Spleen (tissue), 11 donors: Measurements from ENCODE around the gene TACSTD2. TPM values are rescaled to one million over a fixed set of nuclear protein-coding genes. Genes with fewer than 3 reads are reported as not detected.

Experiments
- DNase-seq: peaks from one replicate; pipeline ENCODE4 v3.0.0-alpha.2; 2020
- H3K27ac ChIP-seq, 8 donors: fragments of 200-600 bp; sonication (generic) in 7 of 8; 1 replicate in 4 of 8; 2 replicates in 4 of 8; pipeline versions ENCODE4 v1.5.0 to v1.8.0; 2016 to 2021; ENCODE audit warnings: inconsistent platforms in 4 of 8, mild to moderate bottlenecking in 4 of 8, moderate library complexity in 1 of 8
- H3K27me3 ChIP-seq, 7 donors: fragments of 200-600 bp; sonication (generic) in 6 of 7; replicated peaks in 1 of 7; 1 replicate in 4 of 7; 2 replicates in 3 of 7; pipeline versions ENCODE4 v1.5.0 to v1.8.0; 2016 to 2021; ENCODE audit warnings: inconsistent platforms in 3 of 7, mild to moderate bottlenecking in 1 of 7
- H3K36me3 ChIP-seq, 6 donors: fragments of 200-600 bp; sonication (generic) in 5 of 6; 1 replicate in 4 of 6; 2 replicates in 2 of 6; pipeline versions ENCODE4 v1.5.0 to v1.8.0; 2016 to 2021; ENCODE audit warnings: inconsistent platforms in 2 of 6
- H3K4me1 ChIP-seq, 6 donors: fragments of 200-600 bp; sonication (generic) in 5 of 6; 1 replicate in 3 of 6; 2 replicates in 3 of 6; pipeline versions ENCODE4 v1.5.0 to v1.8.0; 2016 to 2021; ENCODE audit warnings: inconsistent platforms in 3 of 6
- H3K4me3 ChIP-seq, 8 donors: fragments of 200-600 bp; sonication (generic) in 7 of 8; 1 replicate in 4 of 8; 2 replicates in 4 of 8; pipeline versions ENCODE4 v1.5.0 to v1.8.0; 2016 to 2021; ENCODE audit warnings: inconsistent platforms in 4 of 8, mild to moderate bottlenecking in 4 of 8, moderate library complexity in 2 of 8
- H3K9me3 ChIP-seq, 8 donors: fragments of 200-600 bp; sonication (generic) in 7 of 8; 1 replicate in 4 of 8; 2 replicates in 4 of 8; pipeline versions ENCODE4 v1.5.0 to v1.8.0; 2016 to 2021; ENCODE audit warnings: inconsistent platforms in 4 of 8
- CTCF ChIP-seq, 11 experiments: fragments of 200-600 bp in 7 of 11; fragments of 450-650 bp in 4 of 11; sonication (generic) in 4 of 11; IDR thresholded peaks in 8 of 11; conservative IDR thresholded peaks in 3 of 11; 1 replicate in 7 of 11; 2 replicates in 4 of 11; pipeline versions ENCODE4 v1.4.0 to v1.8.0; 2016 to 2021; ENCODE audit warnings: antibody characterized with exemption in 11 of 11, inconsistent platforms in 4 of 11, mild to moderate bottlenecking in 1 of 11
- POLR2A ChIP-seq, 3 donors: fragments of 450-650 bp; IDR thresholded peaks; one replicate each; pipeline ENCODE4 v1.5.1; 2017; ENCODE audit warnings: antibody characterized with exemption in 3 of 3, mild to moderate bottlenecking in 1 of 3
- POLR2AphosphoS5 ChIP-seq, 3 donors: sonication (generic); formaldehyde crosslinking; IDR thresholded peaks; one replicate each; pipeline ENCODE4 v1.5.1; 2017; ENCODE audit warnings: antibody characterized with exemption in 3 of 3
- WGBS, 5 donors: extraction: QIAGEN DNeasy Blood & Tissue Kit in 3 of 5; methylation state at CpG; one replicate each; pipeline versions ENCODE4 v1.1.5 to v1.1.7; 2013 to 2018; 5-methylcytosine and 5-hydroxymethylcytosine counted together
- intact Hi-C: fragments of 100-400 bp; cut with DNase I; formaldehyde crosslinking; loops from one replicate; pipeline ENCODE4 v1.15.0; 2023; ENCODE audit warnings: low total_unique reads
- polyA plus RNA-seq, 3 donors: library from polyadenylated mRNA; stranded (reverse); fragments of 200-250 nt; gene quantifications; one replicate each; pipeline ENCODE4 v1.2.1, GENCODE V29; 2013
- total RNA-seq, 7 donors: library from RNA; depleted of rRNA in 3 of 7; stranded (reverse); fragments of >200 nt in 3 of 7; fragmentation: NEBNext Ultra II Directional in 4 of 7; extraction: Animal tissue kit (Norgen Biotek cat#: 25700) in 4 of 7; gene quantifications; one replicate each; pipeline versions ENCODE4 v1.1.0 to v1.2.1, GENCODE V29; 2016 to 2021
- donor health status: healthy with polysubstance abuse.
- donor health status: DM: no; HTN: no; CAD: no; lungs with moderate emphysema.
- donor health status: DM: no; HTN: no; CAD: no.
- donor health status: Bipolar disorder and iron deficiency.
- donor health status: healthy.
- donor health status: DM: no; HTN: no; CAD: no.
- donor health status: DM: yes; HTN: yes; CAD: no.

TACSTD2 gene
- total and polyA plus RNA-seq, 10 donors: 0.35 to 1.7 (median 0.61) TPM; not detected in 1

GRCh38 chr1:58621391-58621790, 44.3 kb upstream of the TACSTD2 start:
- H3K27ac ChIP-seq: no peak overlapping the region
- 48 to 71% (median 56%) methylated on average over 3 of the region's 3 CpGs for WGBS, 5 donors
- no peak overlapping the region for H3K4me3 ChIP-seq
- DNase-seq: no peak
- H3K27me3 ChIP-seq: peaks cover 0 to 12% (median 0%) of the 10 kb centered on the region in 7 donors
- H3K9me3 ChIP-seq: no peaks in the 10 kb centered on the region
- peaks cover 0 to 34% (median 14%) of the 10 kb centered on the region in 6 donors for H3K4me1 ChIP-seq
- TF ChIP-seq POLR2AphosphoS5 (IDR thresholded peaks at IDR 0.05) (no peak), CTCF (IDR thresholded peaks at IDR 0.05 in 8 of 11, conservative IDR thresholded peaks at IDR 0.05 in 3 of 11) (no peak), POLR2A (IDR thresholded peaks at IDR 0.05) (no peak)
- no peaks in the 10 kb centered on the region for H3K36me3 ChIP-seq
- intact Hi-C loops: no loop called here

- TF ChIP-seq CTCF (IDR thresholded peaks at IDR 0.05 in 8 of 11, conservative IDR thresholded peaks at IDR 0.05 in 3 of 11) (no peak), POLR2A (IDR thresholded peaks at IDR 0.05) (no peak), POLR2AphosphoS5 (IDR thresholded peaks at IDR 0.05) (no peak)
- peaks cover 0 to 12% (median 0%) of the 10 kb centered on the region in 7 donors for H3K27me3 ChIP-seq
- DNase-seq: no peak
- intact Hi-C loops: no loop called here
- no peak overlapping the region for H3K4me3 ChIP-seq
- peaks cover 0 to 34% (median 14%) of the 10 kb centered on the region in 6 donors for H3K4me1 ChIP-seq
- no peak overlapping the region for H3K27ac ChIP-seq
- no peaks in the 10 kb centered on the region for H3K9me3 ChIP-seq
- 80 to 93% (median 88%) methylated on average over 5 of the region's 5 CpGs for WGBS, 5 donors
- no peaks in the 10 kb centered on the region for H3K36me3 ChIP-seq
These were observed 43.9 kb upstream of the TACSTD2 start for GRCh38 chr1:58620926-58621325.

GRCh38 chr1:58620259-58620658, 43.2 kb upstream of the TACSTD2 start:
- no peak for DNase-seq
- TF ChIP-seq POLR2A (IDR thresholded peaks at IDR 0.05): no peak
- TF ChIP-seq CTCF (IDR thresholded peaks at IDR 0.05 in 8 of 11, conservative IDR thresholded peaks at IDR 0.05 in 3 of 11): no peak
- TF ChIP-seq POLR2AphosphoS5 (IDR thresholded peaks at IDR 0.05): no peak
- H3K27ac ChIP-seq: no peak overlapping the region
- intact Hi-C loops: no loop called here
- no peaks in the 10 kb centered on the region for H3K36me3 ChIP-seq
- 69 to 84% (median 73%) methylated on average over 7 of the region's 7 CpGs for WGBS, 5 donors
- H3K27me3 ChIP-seq: peaks cover 0 to 12% (median 0%) of the 10 kb centered on the region in 7 donors
- no peak overlapping the region for H3K4me3 ChIP-seq
- peaks cover 0 to 34% (median 14%) of the 10 kb centered on the region in 6 donors for H3K4me1 ChIP-seq
- H3K9me3 ChIP-seq: no peaks in the 10 kb centered on the region

- H3K27ac ChIP-seq: peak overlapping the region in 1 of 8 donors; percentile 8
- no peak for DNase-seq
- peaks cover 0 to 34% (median 14%) of the 10 kb centered on the region in 6 donors for H3K4me1 ChIP-seq
- WGBS, 5 donors: 47 to 78% (median 64%) methylated on average over 5 of the region's 5 CpGs
- TF ChIP-seq CTCF (IDR thresholded peaks at IDR 0.05 in 8 of 11, conservative IDR thresholded peaks at IDR 0.05 in 3 of 11) (no peak), POLR2A (IDR thresholded peaks at IDR 0.05) (no peak), POLR2AphosphoS5 (IDR thresholded peaks at IDR 0.05) (no peak)
- no peaks in the 10 kb centered on the region for H3K9me3 ChIP-seq
- peaks cover 0 to 12% (median 0%) of the 10 kb centered on the region in 7 donors for H3K27me3 ChIP-seq
- H3K36me3 ChIP-seq: no peaks in the 10 kb centered on the region
- no peak overlapping the region for H3K4me3 ChIP-seq
- intact Hi-C loops: no loop called here
These were observed 42.4 kb upstream of the TACSTD2 start for GRCh38 chr1:58619286-58620054.
